Measurements from ENCODE around the gene GOSR2. TPM values are rescaled to one million over a fixed set of nuclear protein-coding genes. Genes with fewer than 3 reads are reported as not detected.
A peak's percentile ranks its signal among the peaks of the same experiment; 100 is the strongest.

Gene GOSR2
- total and polyA plus RNA-seq, 2 donors (not counting 1 experiment from before 2014, with no cell fraction given): 49.5 to 72.8 TPM

DNA sequence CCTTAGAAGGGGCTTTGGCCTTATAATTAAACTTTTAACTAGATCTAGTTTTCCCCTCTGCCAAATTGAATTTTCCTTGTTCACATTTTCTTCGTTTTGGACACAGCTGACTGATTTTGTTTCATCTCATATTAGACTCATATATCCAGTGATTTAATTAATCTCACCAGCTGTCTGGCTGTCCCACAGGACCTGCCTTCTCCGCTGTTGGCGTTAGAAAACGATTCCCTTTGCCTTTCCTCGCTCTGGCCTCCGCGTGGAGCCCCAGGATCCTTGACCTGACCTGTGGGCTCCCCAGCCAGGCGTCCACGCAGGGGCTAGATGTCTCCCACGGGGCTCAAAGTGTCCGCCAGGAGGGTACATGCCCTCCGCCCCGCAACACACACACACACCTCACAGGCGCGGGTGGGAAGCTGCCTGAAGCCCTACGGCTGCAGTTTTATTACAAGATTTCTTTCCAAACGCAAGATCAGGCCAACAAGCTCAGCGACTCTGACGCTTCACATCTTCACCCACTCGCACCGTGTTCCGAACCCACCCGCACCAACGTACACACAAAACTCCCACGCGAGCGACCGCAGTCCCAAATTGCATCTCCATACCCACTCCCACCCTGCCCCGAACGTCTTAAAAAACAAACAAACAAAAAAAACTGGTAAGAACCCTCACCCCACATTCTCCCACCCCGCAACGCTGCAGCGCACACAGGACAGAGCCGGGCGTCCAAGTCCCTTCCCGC lies 55.0 kb downstream of the GOSR2 start:
- H3K36me3 ChIP-seq (ENCODE audit: control insufficient read depth, insufficient read depth, low read length): no peaks in the 10 kb centered on the region
- H3K27ac ChIP-seq (ENCODE audit: insufficient read depth, low read length): no peak overlapping the region
- H4K20me1 ChIP-seq (ENCODE audit: control insufficient read depth, extremely low read depth, insufficient read depth, low read length): no peaks in the 10 kb centered on the region
- H3K79me2 ChIP-seq (ENCODE audit: control insufficient read depth, insufficient read depth, low read length): no peaks in the 10 kb centered on the region
- peaks cover 50% of the 10 kb centered on the region for H3K27me3 ChIP-seq (ENCODE audit: control insufficient read depth, insufficient read depth, low read length)
- H3K4me2 ChIP-seq (ENCODE audit: extremely low read depth, insufficient read depth, low read length): peak overlapping the region; percentile 59
- H3K4me3 ChIP-seq (replicated peaks in 1 of 4; ENCODE audit: control extremely low read depth in 1 of 4, insufficient read depth in 1 of 4, low read depth in 3 of 4, low read length in 4 of 4): no peak overlapping the region
- no peak overlapping the region for H2AFZ ChIP-seq (ENCODE audit: low read length)
- no peaks in the 10 kb centered on the region for H3K9me3 ChIP-seq (ENCODE audit: control insufficient read depth, insufficient read depth, low read depth, low read length)
- TF ChIP-seq, protein P1, sequence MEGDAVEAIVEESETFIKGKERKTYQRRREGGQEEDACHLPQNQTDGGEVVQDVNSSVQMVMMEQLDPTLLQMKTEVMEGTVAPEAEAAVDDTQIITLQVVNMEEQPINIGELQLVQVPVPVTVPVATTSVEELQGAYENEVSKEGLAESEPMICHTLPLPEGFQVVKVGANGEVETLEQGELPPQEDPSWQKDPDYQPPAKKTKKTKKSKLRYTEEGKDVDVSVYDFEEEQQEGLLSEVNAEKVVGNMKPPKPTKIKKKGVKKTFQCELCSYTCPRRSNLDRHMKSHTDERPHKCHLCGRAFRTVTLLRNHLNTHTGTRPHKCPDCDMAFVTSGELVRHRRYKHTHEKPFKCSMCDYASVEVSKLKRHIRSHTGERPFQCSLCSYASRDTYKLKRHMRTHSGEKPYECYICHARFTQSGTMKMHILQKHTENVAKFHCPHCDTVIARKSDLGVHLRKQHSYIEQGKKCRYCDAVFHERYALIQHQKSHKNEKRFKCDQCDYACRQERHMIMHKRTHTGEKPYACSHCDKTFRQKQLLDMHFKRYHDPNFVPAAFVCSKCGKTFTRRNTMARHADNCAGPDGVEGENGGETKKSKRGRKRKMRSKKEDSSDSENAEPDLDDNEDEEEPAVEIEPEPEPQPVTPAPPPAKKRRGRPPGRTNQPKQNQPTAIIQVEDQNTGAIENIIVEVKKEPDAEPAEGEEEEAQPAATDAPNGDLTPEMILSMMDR (conservative IDR thresholded peaks at IDR 0.05 in 1 of 2, IDR thresholded peaks at IDR 0.05 in 1 of 2; ENCODE audit: low read depth in 1 of 2, low read length in 2 of 2): no peak
- TF ChIP-seq EZH2 (IDR thresholded peaks at IDR 0.05; ENCODE audit: low read length, missing control alignments): peak; percentile 24
- no peak overlapping the region for H3K9ac ChIP-seq (ENCODE audit: insufficient read depth, low read length)
- no peak for DNase-seq (ENCODE audit: low read depth in 2 of 2)
- H3K4me1 ChIP-seq (ENCODE audit: control insufficient read depth, extremely low read depth, insufficient read depth, low read length): no peaks in the 10 kb centered on the region

DNA sequence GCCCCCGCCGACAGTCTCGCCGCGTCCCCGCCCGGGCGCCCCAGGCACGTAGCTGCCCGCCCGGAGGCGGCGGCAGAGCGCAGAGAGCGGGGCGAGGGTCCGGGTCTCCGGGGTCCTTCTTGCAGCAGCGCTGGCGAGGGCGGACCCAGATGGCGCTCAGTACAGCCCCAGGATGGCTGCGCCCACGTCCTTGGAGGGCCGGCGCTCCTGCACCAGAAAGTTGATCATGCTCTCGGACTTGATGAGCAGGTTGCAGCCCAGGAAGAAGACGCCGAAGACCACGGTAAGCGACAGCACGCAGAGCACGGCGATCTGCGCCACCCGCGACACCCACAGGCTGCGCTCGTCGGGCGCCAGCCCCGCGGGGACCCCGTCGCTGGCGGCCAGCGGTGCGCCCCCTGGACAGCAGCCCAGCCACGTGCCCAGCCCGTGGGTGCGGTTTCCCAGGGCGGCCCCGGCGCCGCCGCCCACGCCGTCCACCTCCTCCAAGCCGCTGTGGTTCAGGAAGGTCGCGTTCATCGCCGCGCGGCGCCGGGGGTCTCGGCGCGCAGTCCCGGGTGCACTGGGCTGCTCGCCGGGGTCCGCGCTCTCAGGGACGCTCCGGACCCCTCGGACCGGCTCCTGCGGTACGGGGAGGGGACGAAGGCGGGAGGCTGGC lies 55.7 kb downstream of the GOSR2 start:
- Histone ChIP-seq H3K9ac (ENCODE audit: insufficient read depth, low read length) (no peak overlapping the region), H4K20me1 (ENCODE audit: control insufficient read depth, extremely low read depth, insufficient read depth, low read length) (no peaks in the 10 kb centered on the region), H3K79me2 (ENCODE audit: control insufficient read depth, insufficient read depth, low read length) (no peaks in the 10 kb centered on the region), H3K27ac (ENCODE audit: insufficient read depth, low read length) (no peak overlapping the region), H3K36me3 (ENCODE audit: control insufficient read depth, insufficient read depth, low read length) (no peaks in the 10 kb centered on the region), H3K4me3 (replicated peaks in 1 of 4; ENCODE audit: control extremely low read depth in 1 of 4, insufficient read depth in 1 of 4, low read depth in 3 of 4, low read length in 4 of 4) (peak overlapping the region in 3 of 4 experiments; percentile 21 to 51 (median 30)), H3K27me3 (ENCODE audit: control insufficient read depth, insufficient read depth, low read length) (peaks cover 52% of the 10 kb centered on the region), H3K4me2 (ENCODE audit: extremely low read depth, insufficient read depth, low read length) (peak overlapping the region; percentile 59), H3K9me3 (ENCODE audit: control insufficient read depth, insufficient read depth, low read depth, low read length) (no peaks in the 10 kb centered on the region), H2AFZ (ENCODE audit: low read length) (no peak overlapping the region), H3K4me1 (ENCODE audit: control insufficient read depth, extremely low read depth, insufficient read depth, low read length) (no peaks in the 10 kb centered on the region)
- DNase-seq (ENCODE audit: low read depth in 2 of 2): no peak
- peak; percentile 95 for TF ChIP-seq EZH2 (IDR thresholded peaks at IDR 0.05; ENCODE audit: low read length, missing control alignments)
- TF ChIP-seq, protein P1 (conservative IDR thresholded peaks at IDR 0.05 in 1 of 2, IDR thresholded peaks at IDR 0.05 in 1 of 2; ENCODE audit: low read depth in 1 of 2, low read length in 2 of 2): no peak

DNA sequence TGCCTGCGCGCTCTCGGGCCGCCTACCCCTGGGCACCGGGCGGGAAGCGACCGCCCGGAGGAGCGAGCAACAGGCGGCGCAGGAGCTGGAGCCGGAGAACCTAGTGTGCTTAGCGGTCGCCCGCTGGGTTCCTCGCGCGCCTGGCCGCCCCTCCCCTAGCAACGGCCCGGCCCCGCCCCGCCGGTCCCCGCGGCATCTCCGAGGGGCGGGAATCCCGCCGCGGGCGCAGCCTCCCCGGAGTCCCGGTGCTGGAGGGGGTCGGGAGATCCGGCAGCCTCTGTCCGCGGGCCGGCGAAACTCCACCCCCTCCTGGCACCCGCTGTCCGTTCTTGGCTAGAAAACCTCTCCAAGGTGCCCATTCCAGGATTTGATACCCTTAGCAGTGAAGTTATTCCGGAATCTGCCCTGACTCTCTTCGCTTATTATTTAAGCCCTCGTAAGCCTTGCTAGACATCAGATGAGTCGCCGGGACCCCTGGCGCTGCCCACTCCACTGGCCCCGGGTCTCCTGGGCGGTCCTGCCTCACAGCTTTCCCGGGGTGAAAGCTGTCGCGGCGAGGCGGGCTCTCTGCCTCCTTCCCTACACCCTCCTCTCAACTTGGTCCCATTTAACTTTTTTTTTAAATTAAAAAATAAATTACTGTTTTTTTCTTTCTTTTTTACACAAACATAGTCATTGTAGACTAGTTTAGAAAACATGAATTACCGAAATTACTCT lies 56.3 kb downstream of the GOSR2 start, which contains the start of gene RPRML:
Gene RPRML (minus strand): TSS at position 107 of the 717 bp plus-strand sequence. CDS start 246 bp downstream, outside the sequence.
- H3K79me2 ChIP-seq (ENCODE audit: control insufficient read depth, insufficient read depth, low read length): no peaks in the 10 kb centered on the region
- H3K4me1 ChIP-seq (ENCODE audit: control insufficient read depth, extremely low read depth, insufficient read depth, low read length): no peaks in the 10 kb centered on the region
- no peaks in the 10 kb centered on the region for H3K9me3 ChIP-seq (ENCODE audit: control insufficient read depth, insufficient read depth, low read depth, low read length)
- DNase-seq (ENCODE audit: low read depth in 2 of 2): peak in 1 of 2 donors; percentile 27
- H3K4me2 ChIP-seq (ENCODE audit: extremely low read depth, insufficient read depth, low read length): peak within 1 kb of the TSS; percentile 59
- peaks cover 55% of the 10 kb centered on the region for H3K27me3 ChIP-seq (ENCODE audit: control insufficient read depth, insufficient read depth, low read length)
- no peak within 1 kb of the TSS for H3K27ac ChIP-seq (ENCODE audit: insufficient read depth, low read length)
- no peak within 1 kb of the TSS for H3K9ac ChIP-seq (ENCODE audit: insufficient read depth, low read length)
- TF ChIP-seq, protein P1 (conservative IDR thresholded peaks at IDR 0.05 in 1 of 2, IDR thresholded peaks at IDR 0.05 in 1 of 2; ENCODE audit: low read depth in 1 of 2, low read length in 2 of 2): no peak
- TF ChIP-seq EZH2 (IDR thresholded peaks at IDR 0.05; ENCODE audit: low read length, missing control alignments): peak; percentile 46
- no peaks in the 10 kb centered on the region for H3K36me3 ChIP-seq (ENCODE audit: control insufficient read depth, insufficient read depth, low read length)
- no peaks in the 10 kb centered on the region for H4K20me1 ChIP-seq (ENCODE audit: control insufficient read depth, extremely low read depth, insufficient read depth, low read length)
- peak within 1 kb of the TSS; percentile 2 to 51 (median 26) for H3K4me3 ChIP-seq (replicated peaks in 1 of 4; ENCODE audit: control extremely low read depth in 1 of 4, insufficient read depth in 1 of 4, low read depth in 3 of 4, low read length in 4 of 4)
- no peak within 1 kb of the TSS for H2AFZ ChIP-seq (ENCODE audit: low read length)

Measured in fibroblast of lung (primary cell).